HepG2 (cell line): Measurements from ENCODE around the gene KIAA1755. TPM values are rescaled to one million over a fixed set of nuclear protein-coding genes. Genes with fewer than 3 reads are reported as not detected.

Experiments used
- ATAC-seq: fragments of 200-7000 bp; cut with Tn5 transposase; 3 replicates; pipeline ENCODE4 v1.9.1; 2020; ENCODE audit warnings: mild to moderate bottlenecking, moderate library complexity
- BruUV-seq: library from RNA; stranded (reverse); fragments of 400-500 nt; replicated peaks from 2 replicates; lab custom pipeline; 2021; lab: Mats Ljungman, UMichigan
- CTCF ChIA-PET: fragments of 300-600 bp; formaldehyde crosslinking; extraction: SDS; loops from one replicate; lab custom pipeline; 2021; ENCODE audit warnings: low total read pairs, inconsistent platforms, low intra/inter-chr PET ratio; lab: Yijun Ruan, JAX
- POLR2A ChIA-PET: fragments of 350-600 bp; sonication (Branson Sonifier 250); formaldehyde crosslinking; loops from one replicate; lab custom pipeline; 2020; ENCODE audit warnings: antibody characterized with exemption, inconsistent platforms; lab: Yijun Ruan, JAX
- DNase-seq: peaks from one replicate; pipeline ENCODE4 v3.0.0-alpha.2; 2015; ENCODE audit warnings: low spot score
- FAIRE-seq: peaks from 3 replicates; lab custom pipeline; 2011; peaks lifted over from hg19 to GRCh38; lab: Jason Lieb, UNC
- H2AFZ ChIP-seq: one replicate; pipeline ENCODE4 v1.6.1; 2011; ENCODE audit warnings: low read length, inconsistent platforms
- H3K27ac ChIP-seq: fragments of 300-600 bp; 3 replicates; pipeline ENCODE4 v1.8.0; 2011; ENCODE audit warnings: mixed run types, mild to moderate bottlenecking, mixed read lengths, low read length, inconsistent platforms; ENCODE audit not compliant: insufficient read depth; ENCODE audit errors: extremely low read length
- H3K27me3 ChIP-seq, 2 experiments: fragments of 200-600 bp in 1 of 2; 2 replicates in 1 of 2; 3 replicates in 1 of 2; pipeline versions ENCODE4 v1.6.0 to v1.8.0; 2011; ENCODE audit warnings: low read length in 2 of 2, mild to moderate bottlenecking in 2 of 2, moderate library complexity in 2 of 2, inconsistent platforms in 1 of 2; ENCODE audit not compliant: insufficient read depth in 2 of 2, control insufficient read depth in 1 of 2
- H3K36me3 ChIP-seq, 2 experiments: fragments of 200-600 bp in 1 of 2; replicated peaks in 1 of 2; 2 replicates in 1 of 2; 3 replicates in 1 of 2; pipeline versions ENCODE4 v1.5.1 to v1.8.0; 2011; ENCODE audit warnings: low read length in 2 of 2, inconsistent platforms in 1 of 2; ENCODE audit not compliant: insufficient read depth in 2 of 2, control insufficient read depth in 1 of 2
- H3K4me1 ChIP-seq: 2 replicates; pipeline ENCODE4 v1.5.1; 2012; ENCODE audit warnings: low read length, inconsistent platforms; ENCODE audit not compliant: insufficient read depth
- H3K4me2 ChIP-seq: 2 replicates; pipeline ENCODE4 v1.6.0; 2011; ENCODE audit warnings: low read depth, low read length, inconsistent platforms
- H3K4me3 ChIP-seq, 3 experiments: fragments of 200-600 bp in 1 of 3; sonication (generic), shearing (Covaris generic) in 1 of 3; replicated peaks in 1 of 3; 2 replicates each; pipeline ENCODE4 v1.5.1; 2011 to 2016; ENCODE audit warnings: low read length in 3 of 3, inconsistent platforms in 2 of 3, low read depth in 2 of 3, mild to moderate bottlenecking in 2 of 3, control low read depth in 1 of 3, mixed read lengths in 1 of 3; ENCODE audit not compliant: insufficient read depth in 1 of 3
- H3K79me2 ChIP-seq: one replicate; pipeline ENCODE4 v1.6.1; 2011; ENCODE audit warnings: low read length, inconsistent platforms; ENCODE audit not compliant: insufficient read depth
- H3K9ac ChIP-seq: 2 replicates; pipeline ENCODE4 v1.6.0; 2011; ENCODE audit warnings: mild to moderate bottlenecking, low read depth, low read length, inconsistent platforms; ENCODE audit not compliant: insufficient read depth
- H3K9me3 ChIP-seq: 2 replicates; pipeline ENCODE4 v1.5.1; 2012; ENCODE audit warnings: mild to moderate bottlenecking, low read length
- H4K20me1 ChIP-seq: 2 replicates; pipeline ENCODE4 v1.6.0; 2011; ENCODE audit warnings: inconsistent platforms, mild to moderate bottlenecking, low read length, moderate library complexity; ENCODE audit not compliant: insufficient read depth
- CBX5 ChIP-seq: sonication (generic); formaldehyde crosslinking; IDR thresholded peaks from 2 replicates; pipeline ENCODE4 v1.4.0; 2020; ENCODE audit warnings: missing genetic modification reagents, borderline replicate concordance
- MAFG ChIP-seq: sonication (generic); formaldehyde crosslinking; IDR thresholded peaks from 2 replicates; pipeline ENCODE4 v1.5.1; 2020; ENCODE audit warnings: mild to moderate bottlenecking, missing genetic modification reagents
- MED8 ChIP-seq: sonication (generic); formaldehyde crosslinking; IDR thresholded peaks from 2 replicates; pipeline ENCODE4 v1.8.1; 2023; ENCODE audit warnings: mild to moderate bottlenecking, missing genetic modification reagents; ENCODE audit not compliant: insufficient replicate concordance
- RAD21 ChIP-seq: fragments of 450-650 bp; formaldehyde crosslinking; IDR thresholded peaks from 2 replicates; pipeline ENCODE4 v1.5.0; 2020; ENCODE audit warnings: mild to moderate bottlenecking
- RNF2 ChIP-seq: fragments of 450-650 bp; conservative IDR thresholded peaks from 2 replicates; pipeline ENCODE4 v1.6.1; 2016; ENCODE audit warnings: low read depth
- SOX13 ChIP-seq, 3 experiments: fragments of 450-650 bp in 1 of 3; sonication (generic) in 1 of 3; formaldehyde crosslinking in 1 of 3; IDR thresholded peaks in 2 of 3; conservative IDR thresholded peaks in 1 of 3; 2 replicates each; pipeline versions ENCODE4 v1.5.0 to v1.6.1; 2016 to 2020; ENCODE audit warnings: antibody characterized with exemption in 1 of 3, mild to moderate bottlenecking in 1 of 3, missing compliant biosample characterization in 1 of 3, missing genetic modification reagents in 1 of 3, moderate library complexity in 1 of 3
- STAG1 ChIP-seq: sonication (generic); formaldehyde crosslinking; IDR thresholded peaks from 2 replicates; pipeline ENCODE4 v1.4.0; 2020; ENCODE audit warnings: missing genetic modification reagents
- ZNF331 ChIP-seq: sonication (generic); formaldehyde crosslinking; IDR thresholded peaks from 2 replicates; pipeline ENCODE4 v1.4.0; 2020; ENCODE audit warnings: missing genetic modification reagents
- ZNF629 ChIP-seq: sonication (generic); formaldehyde crosslinking; conservative IDR thresholded peaks from 2 replicates; pipeline ENCODE4 v1.5.0; 2020; ENCODE audit warnings: missing genetic modification reagents
- ZNF691 ChIP-seq: sonication (generic); formaldehyde crosslinking; IDR thresholded peaks from 2 replicates; pipeline ENCODE4 v1.4.0; 2020; ENCODE audit warnings: missing genetic modification reagents, low read depth, mild to moderate bottlenecking, borderline replicate concordance
- ZNF788 ChIP-seq: sonication (generic); formaldehyde crosslinking; IDR thresholded peaks from 2 replicates; pipeline ENCODE4 v1.5.0; 2020; ENCODE audit warnings: mild to moderate bottlenecking, missing genetic modification reagents, borderline replicate concordance
- ZNF891 ChIP-seq: sonication (generic); formaldehyde crosslinking; IDR thresholded peaks from 2 replicates; pipeline ENCODE4 v1.5.0; 2020; ENCODE audit warnings: mild to moderate bottlenecking, missing genetic modification reagents
- WGBS: methylation state at CpG from one replicate; pipeline ENCODE4 v1.1.6; 2017; ENCODE audit warnings: low lambda C conversion rate; 5-methylcytosine and 5-hydroxymethylcytosine counted together
- in situ Hi-C: cut with HindIII; loops from 2 replicates; pipeline ENCODE4 v1.10.0; 2017; ENCODE audit warnings: low pct_unique_long_range_greater_than_20kb; ENCODE audit not compliant: extremely low pct_ligation_motif_present
- intact Hi-C: fragments of 100-400 bp; cut with micrococcal nuclease; formaldehyde crosslinking; loops from one replicate; pipeline ENCODE4 v1.10.0; 2022; ENCODE audit not compliant: unreplicated experiment
- polyA plus RNA-seq, 8 experiments: library from polyadenylated mRNA; depleted of rRNA in 3 of 8; stranded (reverse) in 7 of 8; unstranded in 1 of 8; fragments of >200 nt; fragmentation: Illumina TruSeq in 4 of 8; extraction: Trizol in 4 of 8; gene quantifications; 2 replicates each; pipeline versions ENCODE4 v1.2.1 to v1.2.3, GENCODE V29; 2011 to 2016; ENCODE audit warnings: low read depth in 4 of 8, missing spikeins in 1 of 8, mixed read lengths in 1 of 8; ENCODE audit not compliant: insufficient read depth in 1 of 8
- total RNA-seq, 5 experiments: library from RNA; depleted of rRNA; stranded (reverse); fragments of >200 nt; fragmentation: Illumina TruSeq; extraction: Trizol; gene quantifications; 2 replicates each; pipeline ENCODE4 v1.2.3, GENCODE V29; 2016; ENCODE audit warnings: low read depth in 1 of 5
- TF ChIP-seq, protein P1 (sequence below): IDR thresholded peaks from 2 replicates; pipeline ENCODE4 v1.6.1; 2012; ENCODE audit warnings: low read depth, low read length, improper control_type of control experiment
- TF ChIP-seq, protein P2 (sequence below): sonication (generic); formaldehyde crosslinking; IDR thresholded peaks from 2 replicates; pipeline ENCODE4 v1.8.1; 2023; ENCODE audit warnings: missing genetic modification reagents, inconsistent platforms, borderline replicate concordance

KIAA1755 gene
- total and polyA plus RNA-seq, 2 of the 13 experiments (the other 11 are each of a cell fraction or from before 2014, with no cell fraction given), result 0.04 TPM; not detected in 1

DNA sequence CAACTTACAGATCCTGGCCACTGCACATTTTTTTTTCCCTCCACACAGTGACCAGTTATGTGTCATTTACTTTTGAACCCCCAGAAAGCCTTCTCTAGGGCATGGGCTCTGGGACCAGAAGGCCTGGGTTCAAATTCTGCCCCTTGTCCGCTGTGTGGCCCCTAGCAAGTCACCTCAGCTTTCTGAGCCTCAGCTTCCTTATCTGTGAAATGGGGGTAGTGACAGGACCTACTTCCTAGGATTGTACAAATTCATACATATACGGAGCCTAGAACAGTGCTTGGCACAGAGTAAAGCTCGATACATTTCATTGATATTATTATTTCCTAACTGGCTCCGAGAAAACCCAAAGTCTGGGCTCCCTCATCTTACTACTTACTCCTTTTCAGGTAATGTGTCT lies 45.0 kb upstream of the KIAA1755 start:
- in situ Hi-C loops (no loop called here), intact Hi-C loops (no loop called here)
- no peaks in the 10 kb centered on the region for H3K9me3 ChIP-seq
- BruUV-seq, result no TSS peak
- no peaks in the 10 kb centered on the region for H3K79me2 ChIP-seq
- no peak overlapping the region for H3K9ac ChIP-seq
- ATAC-seq (no peak), FAIRE-seq (no peak), DNase-seq (no peak)
- H3K36me3 ChIP-seq, result no peaks in the 10 kb centered on the region
- no peak overlapping the region for H3K27ac ChIP-seq
- peak; percentile 58 for TF ChIP-seq ZNF629 (CRISPR knock-in tag)
- TF ChIP-seq, protein P1, sequence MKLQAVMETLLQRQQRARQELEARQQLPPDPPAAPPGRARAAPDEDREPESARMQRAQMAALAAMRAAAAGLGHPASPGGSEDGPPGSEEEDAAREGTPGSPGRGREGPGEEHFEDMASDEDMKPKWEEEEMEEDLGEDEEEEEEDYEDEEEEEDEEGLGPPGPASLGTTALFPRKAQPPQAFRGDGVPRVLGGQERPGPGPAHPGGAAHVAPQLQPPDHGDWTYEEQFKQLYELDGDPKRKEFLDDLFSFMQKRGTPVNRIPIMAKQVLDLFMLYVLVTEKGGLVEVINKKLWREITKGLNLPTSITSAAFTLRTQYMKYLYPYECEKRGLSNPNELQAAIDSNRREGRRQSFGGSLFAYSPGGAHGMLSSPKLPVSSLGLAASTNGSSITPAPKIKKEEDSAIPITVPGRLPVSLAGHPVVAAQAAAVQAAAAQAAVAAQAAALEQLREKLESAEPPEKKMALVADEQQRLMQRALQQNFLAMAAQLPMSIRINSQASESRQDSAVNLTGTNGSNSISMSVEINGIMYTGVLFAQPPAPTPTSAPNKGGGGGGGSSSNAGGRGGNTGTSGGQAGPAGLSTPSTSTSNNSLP, result no peak
- no peak overlapping the region for H3K4me3 ChIP-seq
- POLR2A ChIA-PET, result no interaction called here
- WGBS, result 34% methylated on average over 4 of the region's 4 CpGs
- peaks cover 2 to 22% of the 10 kb centered on the region in 2 experiments; a peak in 3 of 5 replicates for H3K27me3 ChIP-seq
- H3K4me1 ChIP-seq, result no peaks in the 10 kb centered on the region
- H4K20me1 ChIP-seq, result no peaks in the 10 kb centered on the region
- H2AFZ ChIP-seq, result no peak overlapping the region
- CTCF ChIA-PET, result no interaction called here
- H3K4me2 ChIP-seq, result no peak overlapping the region

- in situ Hi-C loops (no loop called here), intact Hi-C loops (no loop called here)
- POLR2A ChIA-PET, result no interaction called here
- TF ChIP-seq ZNF891 (CRISPR knock-in tag), result no peak
- 0 out of 2 replicates have a peak, but pooled peaks have one; percentile 16 for TF ChIP-seq RAD21 (CRISPR knock-in tag)
- peak; percentile 34; the same call in 1 of the 2 replicates for TF ChIP-seq ZNF788 (CRISPR knock-in tag)
- no peak for TF ChIP-seq RNF2
- TF ChIP-seq ZNF691, result no peak
- TF ChIP-seq SOX13 (IDR thresholded peaks at IDR 0.05), result no peak
- no peak for TF ChIP-seq SOX13 (CRISPR knock-in tag; conservative IDR thresholded peaks at IDR 0.05 in 1 of 2, IDR thresholded peaks at IDR 0.05 in 1 of 2)
- peak; percentile 63 for TF ChIP-seq STAG1 (CRISPR knock-in tag)
- TF ChIP-seq CBX5 (CRISPR knock-in tag), result no peak
- TF ChIP-seq, protein P2, sequence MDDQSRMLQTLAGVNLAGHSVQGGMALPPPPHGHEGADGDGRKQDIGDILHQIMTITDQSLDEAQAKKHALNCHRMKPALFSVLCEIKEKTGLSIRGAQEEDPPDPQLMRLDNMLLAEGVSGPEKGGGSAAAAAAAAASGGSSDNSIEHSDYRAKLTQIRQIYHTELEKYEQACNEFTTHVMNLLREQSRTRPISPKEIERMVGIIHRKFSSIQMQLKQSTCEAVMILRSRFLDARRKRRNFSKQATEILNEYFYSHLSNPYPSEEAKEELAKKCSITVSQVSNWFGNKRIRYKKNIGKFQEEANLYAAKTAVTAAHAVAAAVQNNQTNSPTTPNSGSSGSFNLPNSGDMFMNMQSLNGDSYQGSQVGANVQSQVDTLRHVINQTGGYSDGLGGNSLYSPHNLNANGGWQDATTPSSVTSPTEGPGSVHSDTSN (CRISPR knock-in tag), result no peak
- TF ChIP-seq ZNF331, result no peak
- TF ChIP-seq MAFG (CRISPR knock-in tag), result no peak
- no peak for TF ChIP-seq MED8 (CRISPR knock-in tag)
These were observed 44.4 kb upstream of the KIAA1755 start for GRCh38 chr20:38304845-38305447.

More at GRCh38 chr20:38304845-38305447, 44.4 kb upstream of the KIAA1755 start:
- FAIRE-seq (peak; percentile 47), DNase-seq (peak; percentile 31), ATAC-seq (peak; percentile 83)
- Histone ChIP-seq H3K36me3 (no peaks in the 10 kb centered on the region), H3K27ac (no peak overlapping the region), H3K79me2 (no peaks in the 10 kb centered on the region), H4K20me1 (no peaks in the 10 kb centered on the region), H3K27me3 (peaks cover 0 to 28% of the 10 kb centered on the region in 2 experiments; a peak in 3 of 5 replicates), H3K9ac (no peak overlapping the region), H3K4me3 (no peak overlapping the region), H3K4me1 (no peaks in the 10 kb centered on the region), H3K4me2 (no peak overlapping the region), H2AFZ (no peak overlapping the region), H3K9me3 (no peaks in the 10 kb centered on the region)
- no TSS peak for BruUV-seq
- CTCF ChIA-PET, result no interaction called here
- 30% methylated on average over 8 of the region's 8 CpGs for WGBS
